ENCODE results near the gene MRPS21.

Gene MRPS21

GRCh38 chr1:150267896-150268295 lies 25.8 kb upstream of the MRPS21 start:
- no peak for TF ChIP-seq CTCF (IDR thresholded peaks at IDR 0.05; ENCODE audit: low read depth, low read length)
- TF ChIP-seq MAX (IDR thresholded peaks at IDR 0.05; ENCODE audit: low read depth, low read length): no peak
- TF ChIP-seq POLR2A (IDR thresholded peaks at IDR 0.05; ENCODE audit: extremely low read depth, insufficient read length): no peak
- TF ChIP-seq MYC (IDR thresholded peaks at IDR 0.05; ENCODE audit: low read depth, low read length): no peak
- H3K4me3 ChIP-seq (ENCODE audit: low read depth, low read length): peak overlapping the region; percentile 98
- DNase-seq (ENCODE audit: low read depth): no peak

- DNase-seq (ENCODE audit: low read depth): no peak
- no peak; the same call in 1 of the 2 replicates for TF ChIP-seq MAX (IDR thresholded peaks at IDR 0.05; ENCODE audit: low read depth, low read length)
- no peak for TF ChIP-seq MYC (IDR thresholded peaks at IDR 0.05; ENCODE audit: low read depth, low read length)
- TF ChIP-seq CTCF (IDR thresholded peaks at IDR 0.05; ENCODE audit: low read depth, low read length): no peak
- TF ChIP-seq POLR2A (IDR thresholded peaks at IDR 0.05; ENCODE audit: extremely low read depth, insufficient read length): no peak
- H3K4me3 ChIP-seq (ENCODE audit: low read depth, low read length): peak overlapping the region; percentile 98
Observed at GRCh38 chr1:150268340-150268704, 25.3 kb upstream of the MRPS21 start.

GRCh38 chr1:150268705-150269403 lies 24.8 kb upstream of the MRPS21 start, which contains the start of gene APH1A:
TSS of gene APH1A (minus strand) at chr1:150269016. CDS start at chr1:150268810, 206 bp downstream.
- peak; percentile 97 for DNase-seq (ENCODE audit: low read depth)
- H3K4me3 ChIP-seq (ENCODE audit: low read depth, low read length): peak within 1 kb of the TSS; percentile 98
- TF ChIP-seq MYC (IDR thresholded peaks at IDR 0.05; ENCODE audit: low read depth, low read length) (peak; percentile 56; the same call in 1 of the 2 replicates), CTCF (IDR thresholded peaks at IDR 0.05; ENCODE audit: low read depth, low read length) (no peak), MAX (IDR thresholded peaks at IDR 0.05; ENCODE audit: low read depth, low read length) (no peak; the same call in 1 of the 2 replicates), POLR2A (IDR thresholded peaks at IDR 0.05; ENCODE audit: extremely low read depth, insufficient read length) (peak; percentile 65)

- DNase-seq (ENCODE audit: low read depth): no peak
- peak overlapping the region; percentile 98 for H3K4me3 ChIP-seq (ENCODE audit: low read depth, low read length)
- no peak for TF ChIP-seq MYC (IDR thresholded peaks at IDR 0.05; ENCODE audit: low read depth, low read length)
- TF ChIP-seq POLR2A (IDR thresholded peaks at IDR 0.05; ENCODE audit: extremely low read depth, insufficient read length): no peak
- no peak for TF ChIP-seq MAX (IDR thresholded peaks at IDR 0.05; ENCODE audit: low read depth, low read length)
- no peak for TF ChIP-seq CTCF (IDR thresholded peaks at IDR 0.05; ENCODE audit: low read depth, low read length)
Observed at GRCh38 chr1:150269451-150269850, 24.2 kb upstream of the MRPS21 start.

- DNase-seq (ENCODE audit: low read depth): no peak
- TF ChIP-seq CTCF (IDR thresholded peaks at IDR 0.05; ENCODE audit: low read depth, low read length) (no peak), MAX (IDR thresholded peaks at IDR 0.05; ENCODE audit: low read depth, low read length) (no peak), POLR2A (IDR thresholded peaks at IDR 0.05; ENCODE audit: extremely low read depth, insufficient read length) (no peak), MYC (IDR thresholded peaks at IDR 0.05; ENCODE audit: low read depth, low read length) (no peak)
- H3K4me3 ChIP-seq (ENCODE audit: low read depth, low read length): no peak overlapping the region
Observed at GRCh38 chr1:150271291-150271959, 22.2 kb upstream of the MRPS21 start.

Measured in NB4 (cell line).